Fibroblast of skin of scalp (primary cell): ENCODE results near the gene OLFM1.
"Not testable (repeated sequence)": the region's sequence is repeated elsewhere in the genome, so short reads cannot be mapped to it uniquely, and the experiment has no call there.

Source experiments
- DNase-seq: peaks from one replicate; pipeline ENCODE4 v3.0.0-alpha.2; 2013

The OLFM1 gene

DNA sequence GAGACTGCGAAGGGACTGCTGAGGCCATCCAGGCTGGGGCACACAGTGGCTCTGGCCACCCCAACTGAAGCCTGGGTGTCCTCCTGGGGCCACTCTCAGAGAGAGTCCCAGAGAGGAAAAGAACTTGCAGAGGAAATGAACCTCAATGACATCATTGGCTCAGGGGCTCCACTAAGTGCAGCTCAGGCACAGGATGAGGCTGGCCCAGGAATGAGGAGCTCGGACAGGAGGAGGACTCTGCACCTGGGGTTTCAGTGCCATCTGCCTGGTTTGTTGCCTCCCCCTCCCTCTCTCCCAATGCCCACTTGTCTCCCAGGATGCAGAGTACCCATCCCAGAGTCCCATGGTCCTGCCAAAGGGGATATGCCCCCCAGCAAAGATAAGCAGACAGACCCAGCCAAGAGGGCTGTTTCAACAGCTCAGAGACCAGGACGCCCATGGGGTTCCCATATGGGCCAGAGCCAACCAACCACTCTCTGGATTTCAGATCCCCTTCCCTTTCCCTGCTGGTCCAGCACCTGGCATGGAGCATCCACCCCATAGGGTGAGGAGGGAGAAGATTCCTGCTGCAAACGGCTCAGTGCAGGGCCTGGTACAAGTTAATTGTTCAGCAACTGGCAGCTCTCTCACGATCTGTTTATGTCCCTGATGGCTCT is 26.9 kb upstream of the OLFM1 start:
- no peak for DNase-seq

DNA sequence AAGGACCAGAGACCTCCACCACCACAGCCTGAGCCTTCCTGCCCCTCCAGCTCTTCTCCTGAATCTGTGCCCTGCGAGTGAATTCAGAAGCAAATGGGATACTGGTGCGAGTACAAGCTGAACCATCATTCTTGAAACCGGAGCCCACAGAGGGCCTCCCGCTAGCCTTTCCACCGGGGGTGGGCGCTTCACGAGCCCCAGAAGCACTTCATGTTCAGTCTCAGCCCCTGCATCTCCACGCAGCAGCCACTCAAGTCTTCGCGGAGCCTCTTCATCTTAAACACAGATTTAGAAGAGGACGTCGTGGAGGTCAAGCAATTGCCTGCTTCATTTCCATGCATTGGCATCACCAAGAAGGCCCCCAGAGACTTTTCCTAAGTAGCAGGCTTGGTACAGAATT is 26.0 kb upstream of the OLFM1 start:
- DNase-seq: no peak

GRCh38 chr9:135062254-135062653 is 25.2 kb upstream of the OLFM1 start:
- no peak for DNase-seq

DNA sequence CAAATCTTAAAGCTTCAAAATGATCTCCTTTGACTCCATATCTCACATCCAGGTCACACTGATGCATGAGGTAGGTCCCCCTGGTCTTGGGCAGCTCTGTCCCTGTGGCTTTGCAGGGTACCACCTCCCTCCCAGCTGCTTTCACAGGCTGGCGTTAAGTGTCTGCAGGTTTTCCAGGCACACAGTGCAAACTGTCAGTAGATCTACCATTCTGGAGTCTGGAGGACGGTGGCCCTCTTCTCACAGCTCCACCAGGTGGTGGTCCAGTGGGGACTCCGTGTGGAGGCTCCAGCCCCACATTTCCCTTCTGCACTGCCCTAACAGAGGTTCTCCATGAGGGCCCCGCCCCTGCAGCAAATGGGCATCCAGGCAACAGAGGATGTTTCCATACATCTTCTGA is 24.0 kb upstream of the OLFM1 start:
- not testable (repeated sequence) for DNase-seq

DNA sequence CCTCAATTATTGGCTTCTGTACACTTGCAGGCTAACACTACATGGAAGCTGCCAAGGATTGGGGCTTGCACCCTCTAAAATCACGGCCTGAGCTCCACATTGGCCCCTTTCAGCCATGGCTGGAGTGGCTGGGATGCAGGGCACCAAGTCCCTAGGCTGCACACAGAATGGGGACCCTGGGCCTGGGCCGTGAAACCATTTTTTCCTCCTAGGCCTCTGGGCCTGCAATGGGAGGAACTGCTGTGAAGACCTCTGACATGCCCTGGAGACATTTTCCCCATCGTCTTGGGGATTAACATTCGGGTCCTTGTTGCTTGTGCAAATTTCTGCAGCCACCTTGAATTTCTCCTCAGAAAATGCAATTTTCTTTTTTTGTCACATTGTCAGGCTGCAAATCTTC is 23.6 kb upstream of the OLFM1 start:
- not testable (repeated sequence) for DNase-seq

- DNase-seq: no peak
These were observed 22.3 kb upstream of the OLFM1 start for GRCh38 chr9:135065151-135065550.

- no peak for DNase-seq
These were observed 21.7 kb upstream of the OLFM1 start for GRCh38 chr9:135065804-135066203.

- no peak for DNase-seq
These were observed 21.2 kb upstream of the OLFM1 start for GRCh38 chr9:135066291-135066690.

DNA sequence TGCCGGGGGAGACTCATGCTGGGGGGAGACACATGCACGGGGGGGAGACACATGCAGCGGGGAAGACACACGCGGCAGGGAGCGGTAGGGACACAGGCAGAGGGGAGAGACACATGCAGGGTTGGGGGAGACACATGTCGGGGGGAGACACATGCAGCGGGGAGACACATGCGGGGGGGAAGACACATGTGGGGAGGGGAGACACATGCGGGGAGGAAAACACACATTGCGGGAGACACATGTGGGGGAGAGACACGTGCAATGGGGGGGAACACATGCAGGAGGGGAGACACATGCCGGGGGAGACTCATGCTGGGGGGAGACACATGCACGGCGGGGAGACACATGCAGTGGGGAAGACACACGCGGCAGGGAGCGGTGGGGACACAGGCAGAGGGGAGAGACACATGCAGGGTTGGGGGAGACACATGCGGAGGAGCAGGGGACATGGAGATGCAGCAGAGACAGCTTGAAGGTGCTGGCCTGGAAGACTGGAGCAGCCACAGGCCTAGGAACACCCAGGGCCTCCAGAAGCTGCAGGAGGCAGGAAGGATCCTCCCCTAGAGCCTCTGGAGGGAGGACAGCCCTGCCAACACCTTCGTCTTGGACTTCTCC is 20.3 kb upstream of the OLFM1 start:
- DNase-seq: no peak

- no peak for DNase-seq
These were observed 18.6 kb upstream of the OLFM1 start for GRCh38 chr9:135068776-135069415.

GRCh38 chr9:135069558-135070197 is 17.8 kb upstream of the OLFM1 start:
- no peak for DNase-seq

GRCh38 chr9:135070198-135070951 is 17.1 kb upstream of the OLFM1 start:
- DNase-seq: no peak

DNA sequence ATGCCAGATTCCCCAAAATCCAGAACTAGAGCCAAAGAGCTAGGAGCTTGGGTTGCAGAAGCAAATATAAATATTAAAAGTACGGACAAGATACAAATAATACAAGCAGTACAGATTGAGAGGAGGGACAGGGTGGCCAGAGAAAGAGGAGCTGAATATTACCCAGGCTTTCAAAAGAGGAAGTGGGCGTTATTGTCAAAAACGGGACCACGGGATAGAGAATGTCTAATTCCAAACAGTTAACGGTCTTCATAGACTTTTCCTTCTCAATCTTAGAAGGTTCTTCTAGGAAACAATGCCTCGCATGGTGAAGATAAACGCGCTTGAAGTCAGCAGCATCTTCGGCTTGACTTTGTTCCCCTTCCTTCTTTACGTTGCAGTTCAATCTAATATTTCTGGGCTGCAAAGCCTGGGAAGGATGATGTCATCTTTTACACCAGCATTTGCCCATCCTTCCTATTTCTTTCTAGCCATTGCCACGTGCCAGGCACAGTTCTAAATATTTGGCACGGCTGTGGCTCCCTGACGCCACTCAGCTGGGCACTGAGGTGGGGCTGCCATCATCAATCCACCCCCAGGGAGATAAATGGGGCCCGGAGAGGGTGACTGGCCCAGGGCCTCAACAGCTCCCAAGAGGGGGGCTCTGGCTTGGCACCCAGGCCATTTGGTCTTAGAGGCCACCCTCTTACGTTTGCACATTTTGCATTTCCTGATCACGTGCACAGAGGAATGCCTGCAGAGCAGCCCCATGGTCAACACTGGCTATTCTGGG is 16.3 kb upstream of the OLFM1 start:
- DNase-seq: no peak

DNA sequence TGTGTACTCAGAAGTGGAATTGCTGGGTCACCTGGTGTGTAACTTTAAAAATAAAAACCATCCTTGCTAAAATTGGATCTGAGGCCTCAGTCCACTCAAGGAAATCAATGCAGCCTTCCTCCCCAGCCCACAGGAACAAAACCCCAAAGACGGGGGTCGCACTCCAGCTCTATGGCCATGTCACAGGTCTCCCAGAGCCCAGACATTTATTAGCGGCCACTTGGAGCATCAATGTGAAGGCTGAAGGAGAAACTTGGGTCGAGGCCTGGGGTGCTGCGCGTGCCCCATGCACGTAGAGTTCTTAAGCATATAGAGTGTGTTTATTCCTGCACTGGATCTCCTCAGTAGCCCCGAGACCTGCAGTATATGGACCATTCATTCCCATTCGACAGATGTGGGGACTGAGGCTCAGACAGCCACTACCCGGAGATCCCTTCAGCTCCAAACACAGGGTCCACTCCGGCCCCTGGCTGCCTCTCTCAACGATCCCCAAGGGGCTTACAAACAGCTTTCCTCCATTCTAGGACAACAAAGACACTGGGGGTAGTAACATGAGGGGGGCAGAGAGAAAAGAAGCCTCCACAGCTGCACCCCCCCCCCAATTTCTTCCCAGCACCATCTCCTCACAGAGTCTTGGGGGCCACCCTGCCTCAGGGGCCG is 14.3 kb upstream of the OLFM1 start:
- DNase-seq: no peak

- DNase-seq: no peak
These were observed 13.6 kb upstream of the OLFM1 start for GRCh38 chr9:135073741-135074305.

DNA sequence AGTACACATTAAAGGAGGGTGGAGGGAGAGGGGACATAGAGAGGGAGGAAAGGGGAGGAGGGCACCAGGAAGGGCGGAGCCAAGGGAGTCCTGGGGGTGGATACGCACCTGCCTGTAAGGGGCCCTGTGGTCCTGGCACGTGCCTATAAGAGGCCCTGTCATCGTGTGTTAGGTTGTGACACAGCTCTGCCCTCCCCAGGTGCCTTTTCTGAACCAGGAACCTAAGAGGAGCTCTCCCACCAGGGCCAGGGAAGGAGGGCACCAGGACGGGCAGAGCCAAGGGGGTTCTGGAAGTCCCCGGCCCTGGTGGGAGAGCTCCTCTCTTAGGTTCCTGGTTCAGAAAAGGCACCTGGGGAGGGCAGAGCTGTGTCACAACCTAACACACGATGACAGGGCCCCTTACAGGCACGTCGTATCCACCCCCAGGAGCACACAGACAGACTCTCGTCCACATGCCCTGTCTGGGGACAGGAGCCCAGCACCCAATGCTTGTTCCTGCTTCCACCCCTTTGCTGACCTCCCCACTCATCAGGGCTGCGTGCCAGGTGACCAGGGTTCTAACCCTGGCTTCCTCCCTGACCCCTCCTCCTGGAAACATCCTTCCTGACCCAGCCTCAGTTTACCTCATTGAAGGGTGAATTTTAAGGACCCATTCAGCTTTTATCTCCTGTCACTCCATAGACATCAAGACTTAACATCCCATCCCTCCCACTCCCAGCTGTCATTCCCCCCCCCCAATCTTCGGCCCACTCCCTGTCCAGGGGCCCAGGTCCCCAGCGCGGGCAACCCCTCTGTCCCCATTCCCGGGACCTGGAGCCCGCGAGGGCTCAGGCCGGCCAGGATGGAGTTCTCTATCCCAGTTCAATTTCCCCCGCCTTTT is 12.9 kb upstream of the OLFM1 start:
- no peak for DNase-seq

DNA sequence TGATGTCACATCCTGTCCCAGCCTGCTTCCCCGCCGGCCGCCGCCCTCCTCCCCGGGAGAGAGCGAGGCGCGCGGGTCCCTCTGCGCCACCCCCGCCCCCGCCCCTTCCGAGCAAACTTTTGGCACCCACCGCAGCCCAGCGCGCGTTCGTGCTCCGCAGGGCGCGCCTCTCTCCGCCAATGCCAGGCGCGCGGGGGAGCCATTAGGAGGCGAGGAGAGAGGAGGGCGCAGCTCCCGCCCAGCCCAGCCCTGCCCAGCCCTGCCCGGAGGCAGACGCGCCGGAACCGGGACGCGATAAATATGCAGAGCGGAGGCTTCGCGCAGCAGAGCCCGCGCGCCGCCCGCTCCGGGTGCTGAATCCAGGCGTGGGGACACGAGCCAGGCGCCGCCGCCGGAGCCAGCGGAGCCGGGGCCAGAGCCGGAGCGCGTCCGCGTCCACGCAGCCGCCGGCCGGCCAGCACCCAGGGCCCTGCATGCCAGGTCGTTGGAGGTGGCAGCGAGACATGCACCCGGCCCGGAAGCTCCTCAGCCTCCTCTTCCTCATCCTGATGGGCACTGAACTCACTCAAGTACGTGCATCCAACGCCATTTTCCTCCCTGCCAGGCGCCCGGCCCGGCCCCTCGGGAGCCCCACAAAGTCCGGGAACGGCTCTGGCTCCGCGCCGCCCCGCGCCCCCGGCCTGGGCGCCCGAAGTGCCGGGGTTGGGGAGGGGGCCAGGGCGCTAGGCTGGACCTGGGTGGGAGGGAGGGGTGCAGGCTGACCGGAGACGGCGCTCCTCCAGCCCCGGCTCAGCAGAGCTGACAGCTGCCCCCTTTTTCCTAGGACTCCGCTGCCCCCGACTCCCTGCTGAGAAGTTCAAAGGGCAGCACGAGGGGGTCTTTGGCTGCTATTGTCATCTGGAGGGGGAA is 12.0 kb upstream of the OLFM1 start:
- no peak for DNase-seq

GRCh38 chr9:135076143-135076875 is 11.2 kb upstream of the OLFM1 start:
- no peak for DNase-seq
